ENCODE data around the gene NFKB2.

Gene NFKB2

GRCh38 chr10:102424916-102425315 lies 29.4 kb downstream of the NFKB2 start:
- DNase-seq, result no peak

DNA sequence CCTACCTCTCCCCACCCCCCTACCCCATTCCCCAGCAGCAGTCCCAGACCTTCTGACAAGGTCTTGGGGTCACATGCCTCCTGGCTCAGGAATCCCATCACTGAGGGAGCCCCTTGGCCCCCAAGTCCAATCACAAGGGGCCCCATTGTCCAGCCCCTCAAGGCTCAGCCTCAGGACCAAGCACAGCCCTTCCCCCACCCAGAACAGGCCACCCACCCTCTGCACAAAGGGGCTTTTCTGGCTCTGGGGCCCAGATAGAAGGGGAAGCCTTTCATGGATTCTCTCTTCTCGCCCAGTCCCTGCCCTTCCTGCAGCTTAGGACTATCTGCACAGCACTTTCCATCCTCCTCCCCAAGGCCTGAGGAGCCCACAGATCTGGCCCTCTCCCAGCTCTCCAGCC lies 29.9 kb downstream of the NFKB2 start:
- no peak for DNase-seq

DNA sequence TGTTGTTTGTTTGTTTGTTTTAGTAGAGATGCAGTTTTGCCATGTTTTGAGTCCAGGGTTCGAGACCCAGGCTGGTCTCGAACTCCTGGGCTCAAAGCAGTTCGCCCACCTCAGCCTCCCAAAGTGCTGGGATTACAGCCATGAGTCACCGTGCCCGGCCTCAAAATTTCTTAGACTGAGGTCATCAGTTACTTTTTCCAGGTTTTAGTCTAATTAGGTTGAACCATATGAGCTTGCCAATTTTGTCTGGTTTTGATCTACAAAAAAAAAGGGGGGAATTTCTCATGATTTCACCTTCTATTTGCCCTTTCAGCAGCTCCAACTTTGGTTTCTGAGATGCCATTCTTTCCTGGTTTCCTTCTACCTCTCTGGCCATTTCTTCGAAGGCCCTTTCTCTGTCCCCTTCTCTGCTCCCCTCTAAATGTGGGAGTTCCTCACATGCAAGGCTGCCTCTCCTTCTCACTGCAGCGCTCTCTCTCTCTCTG lies 31.3 kb downstream of the NFKB2 start:
- DNase-seq, result no peak

GRCh38 chr10:102429468-102429867 lies 34.0 kb downstream of the NFKB2 start:
- no peak for DNase-seq

DNA sequence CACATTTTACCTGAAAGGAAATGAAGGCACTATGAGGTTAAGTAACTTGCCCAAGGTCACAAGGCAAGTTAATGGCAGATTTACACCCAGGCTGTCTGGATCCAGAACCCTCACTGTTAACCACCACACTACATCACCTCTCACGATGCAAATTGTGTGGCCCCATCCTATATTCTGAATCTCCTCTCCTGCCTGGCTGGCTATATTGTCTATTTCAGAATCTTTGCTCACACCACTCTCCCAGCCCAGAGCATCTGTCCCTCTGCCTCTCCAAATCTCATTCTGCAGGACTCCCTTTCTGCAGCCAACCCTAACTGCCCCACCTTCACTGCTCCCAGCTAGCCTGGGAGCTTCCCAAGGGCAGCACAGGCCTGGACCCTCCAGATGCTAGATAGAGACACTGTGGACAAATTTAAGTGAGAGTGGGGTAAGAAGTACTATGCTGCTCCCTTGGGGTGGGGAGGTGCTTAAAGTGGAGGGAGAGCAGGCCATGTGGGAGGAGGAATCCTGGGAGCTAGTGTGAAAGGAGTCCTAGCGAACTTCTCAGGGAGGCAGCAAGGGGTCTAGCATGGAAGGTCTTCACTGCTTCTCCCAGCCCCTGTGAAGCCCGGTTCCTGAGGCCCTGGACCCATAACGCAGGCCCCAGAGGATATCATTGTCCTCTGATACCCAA lies 36.1 kb downstream of the NFKB2 start:
- DNase-seq, result no peak

- DNase-seq, result peak; percentile 97
Observed at GRCh38 chr10:102432162-102432950, 36.9 kb downstream of the NFKB2 start, which contains the start of gene CUEDC2. Gene CUEDC2, minus strand, starts transcription at chr10:102432574. Its CDS starts 7,386 bp downstream, at chr10:102425188.

DNA sequence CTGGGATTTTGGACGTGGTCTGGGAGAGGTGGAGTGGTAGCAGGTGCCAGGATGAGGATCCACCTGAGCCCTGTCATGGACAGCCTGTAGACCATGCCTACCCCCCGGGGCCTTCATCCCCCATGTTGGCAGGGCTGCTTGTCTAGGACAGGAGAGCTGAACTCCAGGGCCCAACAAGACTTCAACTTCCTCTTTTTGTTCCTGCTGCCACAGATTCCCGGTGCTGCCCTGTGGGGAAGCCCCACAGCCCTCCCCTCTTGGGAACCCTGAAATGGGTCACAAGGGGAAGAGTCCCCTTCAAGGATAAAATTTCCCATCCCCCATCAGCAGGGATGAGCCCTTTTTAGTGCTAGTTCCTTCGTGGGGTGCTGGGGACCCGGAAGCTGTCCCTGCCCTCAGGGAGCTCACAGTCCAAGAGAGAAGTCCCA lies 38.1 kb downstream of the NFKB2 start:
- DNase-seq, result peak; percentile 14

- DNase-seq, result peak; percentile 10
Observed at GRCh38 chr10:102434394-102435132, 39.1 kb downstream of the NFKB2 start.

DNA sequence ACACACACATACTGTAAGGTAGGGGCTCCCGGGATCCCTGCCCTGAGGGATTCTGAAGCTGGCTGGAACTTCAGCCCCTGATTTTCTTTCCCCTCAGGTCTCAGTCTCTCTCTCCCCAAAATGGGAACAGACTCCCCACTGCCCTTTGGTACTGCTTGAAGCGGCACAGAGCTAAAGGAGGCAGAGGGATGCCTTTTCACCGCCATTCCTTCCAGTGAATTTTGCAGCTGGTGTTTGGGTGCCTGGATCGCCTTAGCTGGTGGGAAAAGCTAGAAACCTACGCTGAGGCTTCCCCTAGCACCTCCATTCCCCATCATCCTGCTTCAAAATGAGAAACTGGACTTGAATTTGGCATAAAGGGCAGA lies 39.6 kb downstream of the NFKB2 start:
- peak; percentile 58 for DNase-seq

- peak; percentile 79 for DNase-seq
Observed at GRCh38 chr10:102435529-102436233, 40.2 kb downstream of the NFKB2 start.

DNA sequence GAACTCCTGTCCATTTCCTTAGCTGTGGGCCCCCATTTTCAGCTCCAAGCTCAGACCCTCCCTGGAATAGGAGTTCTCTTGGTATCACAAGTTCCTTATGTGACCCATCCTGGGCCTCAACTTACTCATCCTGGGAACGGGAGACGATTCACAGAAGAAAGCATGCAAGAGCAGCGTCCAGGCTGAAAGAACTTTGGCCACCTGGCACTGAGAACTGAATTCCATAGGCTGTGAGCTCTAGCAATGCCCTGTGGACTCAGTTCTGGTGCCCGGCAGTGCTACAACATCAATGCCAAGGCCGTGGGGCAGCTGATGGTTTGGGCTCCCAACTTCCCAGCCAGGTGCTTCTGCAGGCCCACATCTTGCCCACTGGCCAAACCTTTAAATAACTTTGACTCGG lies 40.8 kb downstream of the NFKB2 start:
- no peak for DNase-seq

GRCh38 chr10:102437515-102437914 lies 42.0 kb downstream of the NFKB2 start:
- no peak for DNase-seq

- DNase-seq, result no peak
Observed at GRCh38 chr10:102438374-102438773, 42.9 kb downstream of the NFKB2 start.

DNA sequence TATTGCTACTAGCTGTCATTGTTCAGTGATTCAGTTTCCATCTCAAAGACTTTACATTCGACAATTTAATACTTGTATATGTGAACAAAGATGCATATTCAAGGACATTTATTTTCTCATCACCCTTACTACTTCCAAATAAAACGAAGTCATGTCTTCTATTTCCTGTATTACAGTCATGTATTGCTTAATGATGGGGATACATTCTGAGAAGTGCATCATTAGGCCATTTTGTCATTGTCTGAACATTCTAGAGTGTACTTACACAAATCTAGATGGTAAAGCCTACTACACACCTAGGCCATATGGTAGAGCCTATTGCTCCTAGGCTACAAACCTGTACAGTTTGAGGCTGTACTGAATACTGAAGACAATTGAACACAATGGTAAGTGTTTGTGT lies 49.3 kb downstream of the NFKB2 start:
- DNase-seq, result no peak

DNA sequence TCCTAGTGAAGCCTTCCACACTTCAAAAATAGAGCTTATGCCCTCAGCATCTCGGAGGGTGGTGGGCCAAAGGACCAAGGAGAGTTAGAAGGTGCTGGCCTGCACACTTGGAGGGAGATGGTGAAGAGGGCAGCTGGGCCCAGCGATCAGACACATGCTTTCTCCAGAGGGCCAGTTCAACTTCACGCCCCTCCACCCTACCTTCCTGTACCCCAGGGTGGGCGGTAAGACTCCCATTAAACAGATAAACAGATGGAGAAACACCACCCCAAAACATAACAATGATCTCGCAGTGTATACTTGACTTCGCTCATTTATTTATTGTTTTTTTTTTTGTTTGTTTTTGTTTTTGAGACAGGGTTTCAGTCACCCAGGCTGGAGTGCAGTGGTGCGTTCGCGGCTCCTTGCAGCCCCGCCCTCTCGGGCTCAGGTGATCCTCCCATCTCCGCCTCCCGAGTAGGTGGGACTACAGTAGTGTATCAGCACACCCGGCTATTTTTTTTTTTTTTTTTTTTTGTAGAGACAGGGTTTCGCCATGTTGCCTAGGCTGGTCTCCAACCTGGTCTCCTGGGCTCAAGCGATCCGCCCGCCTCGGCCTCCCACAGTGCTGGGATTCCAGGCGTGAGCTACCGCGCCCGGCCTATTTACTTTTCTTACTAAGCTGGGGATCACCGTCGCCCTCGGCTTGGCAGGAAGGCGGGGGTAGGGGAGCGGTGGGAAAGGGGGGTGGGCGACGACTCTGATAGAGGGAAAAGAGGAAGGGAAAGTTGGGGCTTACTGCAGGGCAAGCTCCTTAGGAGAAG lies 54.0 kb downstream of the NFKB2 start:
- DNase-seq, result peak; percentile 50

GRCh38 chr10:102450124-102450373 lies 54.5 kb downstream of the NFKB2 start:
- DNase-seq, result no peak

GRCh38 chr10:102450374-102451104 lies 55.0 kb downstream of the NFKB2 start:
- DNase-seq, result peak; percentile 59

DNA sequence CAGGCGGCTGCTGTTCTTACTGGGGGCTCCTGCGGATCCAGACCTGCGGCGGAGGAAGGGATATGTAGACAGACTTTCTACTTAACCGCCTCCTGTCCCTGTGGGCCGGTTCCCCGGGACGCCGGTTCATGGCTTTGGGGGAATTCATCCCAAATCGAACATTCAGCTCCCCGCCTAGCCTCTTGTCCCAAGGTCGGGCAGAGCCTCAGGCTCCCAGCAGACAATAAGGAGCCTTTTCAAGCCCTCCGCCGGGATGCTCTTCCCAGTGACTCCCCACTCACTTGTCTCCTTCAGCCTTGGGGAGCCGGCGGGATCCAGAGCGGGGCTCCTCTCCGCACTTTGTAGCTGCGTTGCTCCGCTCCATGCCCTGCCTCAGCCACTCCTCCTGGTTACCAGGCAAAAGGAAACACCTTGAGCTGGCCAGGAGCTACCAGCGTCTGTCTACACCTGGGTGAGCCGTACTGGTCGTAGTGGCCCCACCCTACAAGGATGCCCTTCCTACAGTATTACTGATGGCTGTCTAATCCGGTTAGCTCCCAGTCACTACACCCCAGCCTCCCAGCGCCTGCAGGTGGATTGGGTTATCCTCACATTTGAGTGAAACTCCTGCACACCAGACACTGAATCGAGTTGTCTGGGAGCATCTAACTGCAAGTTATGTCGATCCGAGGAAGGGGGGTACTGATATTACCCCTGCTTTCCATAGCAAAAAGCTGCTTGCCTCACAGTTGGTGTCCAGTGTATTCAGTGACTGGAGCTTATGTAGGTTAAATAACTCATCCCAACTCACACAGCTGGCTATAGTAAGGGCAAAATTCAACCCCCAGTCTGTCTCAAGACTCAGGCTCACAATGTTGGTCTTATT lies 55.8 kb downstream of the NFKB2 start, which contains the start of gene C10orf95:
Gene C10orf95 (minus strand): TSS at position 439 of the 865 bp plus-strand sequence. CDS start 450 bp downstream, outside the sequence.
- no peak for DNase-seq
